ENCODE measurements around the gene H1-8. TPM values are rescaled to one million over a fixed set of nuclear protein-coding genes. Genes with fewer than 3 reads are reported as not detected.
A peak's percentile ranks its signal among the peaks of the same experiment; 100 is the strongest.

The H1-8 gene
- total RNA-seq, 1 donor from 2014 or later: not detected

GRCh38 chr3:129596194-129597086, 53.5 kb downstream of the H1-8 start:
- Mint-ChIP-seq H3K27me3 (peaks cover 51% of the 10 kb centered on the region), H3K4me3 (no peak overlapping the region), H3K9me3 (no peaks in the 10 kb centered on the region), H3K36me3 (ENCODE audit: low read depth) (no peaks in the 10 kb centered on the region), H3K27ac (no peak overlapping the region), H3K4me1 (peaks cover 14% of the 10 kb centered on the region)
- intact Hi-C loops (cut with micrococcal nuclease): no loop called here
- DNase-seq: no peak

- peaks cover 50% of the 10 kb centered on the region for H3K27me3 Mint-ChIP-seq
- no peaks in the 10 kb centered on the region for H3K36me3 Mint-ChIP-seq (ENCODE audit: low read depth)
These were observed 54.4 kb downstream of the H1-8 start for GRCh38 chr3:129597087-129597999.

GRCh38 chr3:129598000-129598381, 55.0 kb downstream of the H1-8 start:
- Mint-ChIP-seq H3K27me3 (peaks cover 51% of the 10 kb centered on the region), H3K4me1 (peaks cover 12% of the 10 kb centered on the region), H3K36me3 (ENCODE audit: low read depth) (no peaks in the 10 kb centered on the region), H3K4me3 (no peak overlapping the region), H3K27ac (no peak overlapping the region), H3K9me3 (no peaks in the 10 kb centered on the region)
- DNase-seq: no peak
- intact Hi-C loops (cut with micrococcal nuclease): no loop called here

More at GRCh38 chr3:129597087-129597999, 54.4 kb downstream of the H1-8 start:
- DNase-seq: no peak
- Mint-ChIP-seq H3K9me3 (no peaks in the 10 kb centered on the region), H3K27ac (no peak overlapping the region), H3K4me1 (peaks cover 14% of the 10 kb centered on the region), H3K4me3 (no peak overlapping the region)
- intact Hi-C loops (cut with micrococcal nuclease): no loop called here

- H3K27ac Mint-ChIP-seq: peak overlapping the region; percentile 56
These were observed 55.5 kb downstream of the H1-8 start for GRCh38 chr3:129598484-129598883.

GRCh38 chr3:129599073-129599472, 56.1 kb downstream of the H1-8 start:
- peaks cover 52% of the 10 kb centered on the region for H3K27me3 Mint-ChIP-seq
- H3K9me3 Mint-ChIP-seq: no peaks in the 10 kb centered on the region

More at GRCh38 chr3:129598484-129598883, 55.5 kb downstream of the H1-8 start:
- Mint-ChIP-seq H3K4me1 (peaks cover 7% of the 10 kb centered on the region), H3K4me3 (no peak overlapping the region), H3K9me3 (no peaks in the 10 kb centered on the region), H3K27me3 (peaks cover 51% of the 10 kb centered on the region), H3K36me3 (ENCODE audit: low read depth) (no peaks in the 10 kb centered on the region)
- DNase-seq: no peak
- intact Hi-C loops (cut with micrococcal nuclease): no loop called here

GRCh38 chr3:129599607-129600006, 56.6 kb downstream of the H1-8 start:
- Mint-ChIP-seq H3K36me3 (ENCODE audit: low read depth) (no peaks in the 10 kb centered on the region), H3K4me3 (no peak overlapping the region), H3K4me1 (no peaks in the 10 kb centered on the region), H3K27me3 (peaks cover 56% of the 10 kb centered on the region), H3K9me3 (no peaks in the 10 kb centered on the region), H3K27ac (no peak overlapping the region)
- intact Hi-C loops (cut with micrococcal nuclease): loop anchor here (10.0 kb wide), 2 partner anchors 105 to 1105 kb away; partner anchors contain the start of gene GATA2
- no peak for DNase-seq

More at GRCh38 chr3:129599073-129599472, 56.1 kb downstream of the H1-8 start:
- intact Hi-C loops (cut with micrococcal nuclease): no loop called here
- Mint-ChIP-seq H3K27ac (no peak overlapping the region), H3K4me1 (peaks cover 1% of the 10 kb centered on the region), H3K36me3 (ENCODE audit: low read depth) (no peaks in the 10 kb centered on the region), H3K4me3 (no peak overlapping the region)
- DNase-seq: no peak

GRCh38 chr3:129600348-129600747, 57.4 kb downstream of the H1-8 start:
- H3K4me1 Mint-ChIP-seq: no peaks in the 10 kb centered on the region
- no peaks in the 10 kb centered on the region for H3K9me3 Mint-ChIP-seq
- no peak overlapping the region for H3K4me3 Mint-ChIP-seq
- DNase-seq: no peak
- peaks cover 54% of the 10 kb centered on the region for H3K27me3 Mint-ChIP-seq
- no peaks in the 10 kb centered on the region for H3K36me3 Mint-ChIP-seq (ENCODE audit: low read depth)
- intact Hi-C loops (cut with micrococcal nuclease): loop anchor here (10.0 kb wide), 2 partner anchors 106 to 1106 kb away; partner anchors contain the start of gene GATA2
- peak overlapping the region; percentile 32 for H3K27ac Mint-ChIP-seq

Other genes starting within 250 kb of the H1-8 start
- gene EFCAB12, start 114.5 kb upstream of the H1-8 start, total RNA-seq: 0.40 and 0.63 TPM in 2 replicates
- gene MBD4, start 103.2 kb upstream of the H1-8 start, total RNA-seq: 40.8 and 50.7 TPM in 2 replicates
- 12.3 and 13.7 TPM in 2 replicates for gene IFT122, start 103.0 kb upstream of the H1-8 start, total RNA-seq
- gene RHO, start 14.5 kb upstream of the H1-8 start, total RNA-seq: not detected in 2 replicates
- gene PLXND1, start 63.5 kb downstream of the H1-8 start, total RNA-seq: 1.6 and 1.7 TPM in 2 replicates

Data from activated CD4-positive, alpha-beta T cell treated with anti-CD3 and anti-CD28 coated beads, Interleukin-2, amount 10 ng/mL, durations not matched to agents 24 days and 14 days (primary cell).